Measurements from ENCODE around the gene RPLP2.

Gene RPLP2

GRCh38 chr11:774873-775592 is 34.7 kb upstream of the RPLP2 start:
- H3K4me3 ChIP-seq (replicated peaks; ENCODE audit: low read depth, low read length): peak overlapping the region; percentile 74
- TF ChIP-seq CTCF (IDR thresholded peaks at IDR 0.05; ENCODE audit: low read length, missing control alignments): no peak
- DNase-seq (ENCODE audit: low read depth): peak; percentile 36

- DNase-seq (ENCODE audit: low read depth): no peak
- no peak for TF ChIP-seq CTCF (IDR thresholded peaks at IDR 0.05; ENCODE audit: low read length, missing control alignments)
- peak overlapping the region; percentile 74 for H3K4me3 ChIP-seq (replicated peaks; ENCODE audit: low read depth, low read length)
Observed at GRCh38 chr11:776263-776560, 33.6 kb upstream of the RPLP2 start.

- peak overlapping the region; percentile 74 for H3K4me3 ChIP-seq (replicated peaks; ENCODE audit: low read depth, low read length)
- no peak for DNase-seq (ENCODE audit: low read depth)
- TF ChIP-seq CTCF (IDR thresholded peaks at IDR 0.05; ENCODE audit: low read length, missing control alignments): no peak
Observed at GRCh38 chr11:776561-777287, 33.0 kb upstream of the RPLP2 start.

DNA sequence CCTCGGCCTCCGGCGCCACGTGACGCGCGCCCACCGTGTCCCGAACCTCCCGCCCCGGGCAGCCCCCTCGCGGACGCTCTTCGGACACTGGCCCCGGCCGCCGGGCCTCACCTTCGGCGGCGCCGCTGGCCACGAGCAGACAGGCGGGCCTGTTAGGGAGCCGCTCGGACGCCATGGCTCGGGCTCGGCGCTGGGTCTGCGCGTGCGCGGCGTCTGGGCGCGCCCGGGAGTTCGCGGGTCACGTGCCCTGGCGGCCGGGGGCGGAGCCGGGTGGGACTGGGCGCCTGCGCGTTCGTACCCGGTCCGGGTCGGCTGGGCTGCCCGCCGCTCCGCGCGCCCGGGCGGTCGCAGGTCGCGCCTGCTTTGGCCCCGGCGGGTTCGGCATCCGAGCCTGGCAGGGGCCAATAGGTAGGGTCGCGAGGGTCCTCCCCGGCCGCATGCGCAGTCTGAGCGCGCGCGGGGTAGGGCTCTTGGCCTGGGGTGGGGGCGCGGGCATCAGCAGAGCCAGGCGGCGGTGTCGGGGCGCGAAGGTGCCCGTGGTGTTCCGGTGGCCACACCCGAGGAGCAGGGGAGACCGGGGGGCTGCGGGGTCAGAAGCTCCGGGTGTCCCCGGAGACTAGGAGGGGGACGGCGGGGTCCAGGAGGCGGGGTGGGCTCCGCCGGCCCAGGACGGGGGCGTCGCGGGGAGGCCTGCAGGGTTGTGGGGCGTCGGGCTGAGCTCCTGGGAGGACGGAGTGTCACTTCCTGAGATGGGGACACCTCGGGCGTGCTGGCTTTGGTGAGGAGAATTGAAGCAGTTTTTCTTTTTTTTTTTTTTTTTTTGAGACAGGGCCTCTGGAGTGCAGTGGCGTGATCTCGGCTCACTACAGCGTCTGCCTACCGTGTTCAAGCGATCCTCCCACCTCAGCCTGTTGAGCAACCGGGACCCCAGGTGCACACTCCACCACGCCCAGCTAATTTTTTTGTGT is 32.2 kb upstream of the RPLP2 start, which contains the start of gene GATD1:
GATD1 (minus strand) TSS at position 200 of the 968 bp plus-strand sequence; CDS start at position 175, 25 bp downstream.
- peak; percentile 86 for DNase-seq (ENCODE audit: low read depth)
- peak within 1 kb of the TSS; percentile 74 for H3K4me3 ChIP-seq (replicated peaks; ENCODE audit: low read depth, low read length)
- no peak for TF ChIP-seq CTCF (IDR thresholded peaks at IDR 0.05; ENCODE audit: low read length, missing control alignments)

DNA sequence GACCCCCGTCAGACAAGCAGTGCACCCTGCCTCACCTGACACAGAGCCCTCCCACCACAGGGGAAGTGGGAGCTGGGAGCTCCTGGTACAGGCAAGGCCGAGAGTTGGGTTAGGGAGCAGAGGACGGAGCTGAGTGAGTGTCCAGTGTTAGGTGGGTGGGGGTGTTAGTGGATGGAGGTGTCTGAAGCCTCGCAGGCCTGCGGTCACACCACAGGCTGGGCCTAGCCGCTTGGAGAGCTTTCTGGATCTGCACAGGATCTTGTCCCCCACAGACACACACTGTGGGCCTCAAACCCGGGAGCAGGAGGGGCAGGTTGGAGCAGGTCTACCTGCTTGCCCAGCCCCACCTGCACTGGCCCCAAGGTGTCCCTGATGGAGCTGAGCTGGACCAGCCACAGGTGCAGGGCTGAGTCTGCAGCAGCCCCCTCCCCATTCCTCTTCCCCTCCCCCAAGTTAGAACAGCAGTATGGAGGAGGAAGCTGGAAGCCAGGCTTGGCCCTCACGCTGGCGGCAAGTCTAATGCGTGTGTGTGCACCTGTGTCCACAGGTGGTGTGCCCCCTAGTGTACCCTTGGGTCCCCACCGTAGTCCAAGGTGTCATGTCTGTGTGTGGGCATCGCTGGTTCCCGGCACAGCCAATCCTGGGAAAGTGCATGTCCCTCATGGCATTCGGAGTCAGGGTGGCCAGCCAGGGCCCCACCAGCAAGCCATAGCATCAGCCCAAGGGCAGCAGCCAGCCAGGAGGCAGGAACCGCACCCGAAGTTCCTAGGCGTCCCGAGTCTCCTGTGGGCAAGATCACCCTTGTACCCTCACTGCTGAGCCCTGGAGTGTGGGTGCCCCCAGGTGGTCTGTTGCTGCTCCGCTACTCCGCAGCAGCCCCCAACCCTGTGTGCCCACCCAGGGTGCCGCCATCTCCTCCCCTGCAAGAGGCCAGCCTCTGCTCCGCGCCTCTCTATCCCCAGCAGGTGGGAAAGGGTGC is 30.5 kb upstream of the RPLP2 start:
- no peak for TF ChIP-seq CTCF (IDR thresholded peaks at IDR 0.05; ENCODE audit: low read length, missing control alignments)
- H3K4me3 ChIP-seq (replicated peaks; ENCODE audit: low read depth, low read length): no peak overlapping the region
- DNase-seq (ENCODE audit: low read depth): no peak
